Measurements from ENCODE around the gene CASZ1. TPM values are rescaled to one million over a fixed set of nuclear protein-coding genes. Genes with fewer than 3 reads are reported as not detected.

Gene CASZ1
- total RNA-seq, 1 experiment from 2014 or later = 12.6 TPM

DNA sequence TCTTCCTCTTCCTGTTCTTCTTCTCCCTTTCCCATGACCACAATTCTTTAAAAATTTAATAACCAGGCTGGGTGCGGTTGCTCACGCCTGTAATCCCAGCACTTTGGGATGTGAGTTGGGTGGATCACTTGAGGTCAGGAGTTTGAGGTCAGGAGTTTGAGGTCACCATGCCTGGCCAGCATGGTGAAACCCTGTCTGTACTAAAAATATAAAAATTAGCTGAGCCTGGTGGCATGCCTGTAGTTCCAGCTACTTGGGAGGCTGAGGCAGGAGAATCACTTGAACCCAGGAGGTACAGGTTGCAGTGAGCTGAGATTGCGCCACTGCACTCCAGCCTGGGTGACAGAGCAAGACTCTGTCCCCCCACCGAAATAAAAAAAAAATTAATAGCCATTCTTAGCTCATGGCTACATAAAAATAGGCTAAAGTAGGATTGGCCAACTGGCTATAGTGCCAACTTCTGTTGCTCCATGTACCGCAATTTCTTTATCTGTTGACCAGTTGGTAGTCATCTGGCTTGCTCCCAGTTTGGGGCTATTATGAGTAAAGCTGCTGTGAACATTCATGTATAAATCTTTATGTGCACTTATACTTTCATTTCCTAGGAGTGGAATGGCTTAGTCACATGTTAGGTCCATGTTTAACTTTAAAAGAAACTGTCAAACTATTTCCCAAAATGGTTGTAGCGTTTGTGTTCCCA, 185.4 kb downstream of the CASZ1 start:
- no peaks in the 10 kb centered on the region for H3K27me3 Mint-ChIP-seq (ENCODE audit: unreplicated experiment)
- H3K4me3 Mint-ChIP-seq (ENCODE audit: low read depth, unreplicated experiment) = no peak overlapping the region
- TF ChIP-seq, protein P1, sequence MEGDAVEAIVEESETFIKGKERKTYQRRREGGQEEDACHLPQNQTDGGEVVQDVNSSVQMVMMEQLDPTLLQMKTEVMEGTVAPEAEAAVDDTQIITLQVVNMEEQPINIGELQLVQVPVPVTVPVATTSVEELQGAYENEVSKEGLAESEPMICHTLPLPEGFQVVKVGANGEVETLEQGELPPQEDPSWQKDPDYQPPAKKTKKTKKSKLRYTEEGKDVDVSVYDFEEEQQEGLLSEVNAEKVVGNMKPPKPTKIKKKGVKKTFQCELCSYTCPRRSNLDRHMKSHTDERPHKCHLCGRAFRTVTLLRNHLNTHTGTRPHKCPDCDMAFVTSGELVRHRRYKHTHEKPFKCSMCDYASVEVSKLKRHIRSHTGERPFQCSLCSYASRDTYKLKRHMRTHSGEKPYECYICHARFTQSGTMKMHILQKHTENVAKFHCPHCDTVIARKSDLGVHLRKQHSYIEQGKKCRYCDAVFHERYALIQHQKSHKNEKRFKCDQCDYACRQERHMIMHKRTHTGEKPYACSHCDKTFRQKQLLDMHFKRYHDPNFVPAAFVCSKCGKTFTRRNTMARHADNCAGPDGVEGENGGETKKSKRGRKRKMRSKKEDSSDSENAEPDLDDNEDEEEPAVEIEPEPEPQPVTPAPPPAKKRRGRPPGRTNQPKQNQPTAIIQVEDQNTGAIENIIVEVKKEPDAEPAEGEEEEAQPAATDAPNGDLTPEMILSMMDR (IDR thresholded peaks at IDR 0.05; ENCODE audit: unreplicated experiment) = no peak
- CTCF ChIA-PET = no interaction called here
- intact Hi-C loops (cut with micrococcal nuclease; ENCODE audit: unreplicated experiment) = no loop called here
- no peaks in the 10 kb centered on the region for H3K9me3 Mint-ChIP-seq (ENCODE audit: low read depth, unreplicated experiment)
- H3K4me1 Mint-ChIP-seq (ENCODE audit: low read depth, unreplicated experiment) = no peaks in the 10 kb centered on the region
- no peak overlapping the region for H3K27ac Mint-ChIP-seq (ENCODE audit: unreplicated experiment)
- DNase-seq = no peak
- BruUV-seq (replicated peaks) = no TSS peak
- peaks cover 5% of the 10 kb centered on the region for H3K36me3 Mint-ChIP-seq (ENCODE audit: insufficient read depth, unreplicated experiment)

GRCh38 chr1:10608690-10609089, 187.8 kb downstream of the CASZ1 start:
- H3K4me1 Mint-ChIP-seq (ENCODE audit: low read depth, unreplicated experiment) = no peaks in the 10 kb centered on the region
- DNase-seq = no peak
- H3K27ac Mint-ChIP-seq (ENCODE audit: unreplicated experiment) = no peak overlapping the region
- H3K36me3 Mint-ChIP-seq (ENCODE audit: insufficient read depth, unreplicated experiment) = peaks cover under 1% of the 10 kb centered on the region
- CTCF ChIA-PET = no interaction called here
- no TSS peak for BruUV-seq (replicated peaks)
- H3K27me3 Mint-ChIP-seq (ENCODE audit: unreplicated experiment) = no peaks in the 10 kb centered on the region
- TF ChIP-seq, protein P1 (IDR thresholded peaks at IDR 0.05; ENCODE audit: unreplicated experiment) = no peak
- H3K9me3 Mint-ChIP-seq (ENCODE audit: low read depth, unreplicated experiment) = no peaks in the 10 kb centered on the region
- intact Hi-C loops (cut with micrococcal nuclease; ENCODE audit: unreplicated experiment) = no loop called here
- H3K4me3 Mint-ChIP-seq (ENCODE audit: low read depth, unreplicated experiment) = no peak overlapping the region

GRCh38 chr1:10607228-10607627, 189.2 kb downstream of the CASZ1 start:
- Mint-ChIP-seq H3K4me3 (ENCODE audit: low read depth, unreplicated experiment) (no peak overlapping the region), H3K27ac (ENCODE audit: unreplicated experiment) (no peak overlapping the region), H3K36me3 (ENCODE audit: insufficient read depth, unreplicated experiment) (no peaks in the 10 kb centered on the region), H3K27me3 (ENCODE audit: unreplicated experiment) (no peaks in the 10 kb centered on the region), H3K4me1 (ENCODE audit: low read depth, unreplicated experiment) (no peaks in the 10 kb centered on the region), H3K9me3 (ENCODE audit: low read depth, unreplicated experiment) (no peaks in the 10 kb centered on the region)
- DNase-seq = no peak
- intact Hi-C loops (cut with micrococcal nuclease; ENCODE audit: unreplicated experiment) = no loop called here
- CTCF ChIA-PET = no interaction called here
- TF ChIP-seq, protein P1 (IDR thresholded peaks at IDR 0.05; ENCODE audit: unreplicated experiment) = no peak
- no TSS peak for BruUV-seq (replicated peaks)

- no peaks in the 10 kb centered on the region for H3K9me3 Mint-ChIP-seq (ENCODE audit: low read depth, unreplicated experiment)
- TF ChIP-seq, protein P1 (IDR thresholded peaks at IDR 0.05; ENCODE audit: unreplicated experiment) = no peak
- H3K4me3 Mint-ChIP-seq (ENCODE audit: low read depth, unreplicated experiment) = no peak overlapping the region
- DNase-seq = no peak
- no peaks in the 10 kb centered on the region for H3K27me3 Mint-ChIP-seq (ENCODE audit: unreplicated experiment)
- no peak overlapping the region for H3K27ac Mint-ChIP-seq (ENCODE audit: unreplicated experiment)
- CTCF ChIA-PET = no interaction called here
- H3K36me3 Mint-ChIP-seq (ENCODE audit: insufficient read depth, unreplicated experiment) = no peaks in the 10 kb centered on the region
- no peaks in the 10 kb centered on the region for H3K4me1 Mint-ChIP-seq (ENCODE audit: low read depth, unreplicated experiment)
- BruUV-seq (replicated peaks) = no TSS peak
- intact Hi-C loops (cut with micrococcal nuclease; ENCODE audit: unreplicated experiment) = no loop called here
Observed at GRCh38 chr1:10606064-10606463, 190.4 kb downstream of the CASZ1 start.
